Measurements from ENCODE around the gene SLC25A40.

DNA sequence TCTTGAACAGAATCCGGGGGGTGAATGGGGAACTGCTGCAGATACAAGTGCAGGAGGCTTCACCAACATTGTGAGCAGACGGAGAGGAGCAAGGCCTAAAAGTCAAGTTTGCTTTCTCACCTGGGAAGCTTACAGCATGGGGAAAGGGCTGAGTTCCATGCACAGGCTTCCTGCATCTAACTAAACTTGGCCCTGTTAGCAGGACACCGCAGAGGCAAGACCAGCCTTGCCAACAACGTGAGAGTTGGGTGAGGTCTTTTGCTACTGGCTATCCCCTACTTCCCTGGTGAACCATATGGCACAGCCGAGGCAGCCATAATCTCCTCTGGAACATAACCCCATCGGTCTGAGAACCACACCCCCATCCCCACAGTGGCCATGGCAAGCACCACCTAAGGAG, 43.7 kb upstream of the SLC25A40 start:
- TF ChIP-seq, protein P1, sequence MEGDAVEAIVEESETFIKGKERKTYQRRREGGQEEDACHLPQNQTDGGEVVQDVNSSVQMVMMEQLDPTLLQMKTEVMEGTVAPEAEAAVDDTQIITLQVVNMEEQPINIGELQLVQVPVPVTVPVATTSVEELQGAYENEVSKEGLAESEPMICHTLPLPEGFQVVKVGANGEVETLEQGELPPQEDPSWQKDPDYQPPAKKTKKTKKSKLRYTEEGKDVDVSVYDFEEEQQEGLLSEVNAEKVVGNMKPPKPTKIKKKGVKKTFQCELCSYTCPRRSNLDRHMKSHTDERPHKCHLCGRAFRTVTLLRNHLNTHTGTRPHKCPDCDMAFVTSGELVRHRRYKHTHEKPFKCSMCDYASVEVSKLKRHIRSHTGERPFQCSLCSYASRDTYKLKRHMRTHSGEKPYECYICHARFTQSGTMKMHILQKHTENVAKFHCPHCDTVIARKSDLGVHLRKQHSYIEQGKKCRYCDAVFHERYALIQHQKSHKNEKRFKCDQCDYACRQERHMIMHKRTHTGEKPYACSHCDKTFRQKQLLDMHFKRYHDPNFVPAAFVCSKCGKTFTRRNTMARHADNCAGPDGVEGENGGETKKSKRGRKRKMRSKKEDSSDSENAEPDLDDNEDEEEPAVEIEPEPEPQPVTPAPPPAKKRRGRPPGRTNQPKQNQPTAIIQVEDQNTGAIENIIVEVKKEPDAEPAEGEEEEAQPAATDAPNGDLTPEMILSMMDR (IDR thresholded peaks at IDR 0.05) = no peak
- no peak for TF ChIP-seq POLR2A (IDR thresholded peaks at IDR 0.05)
